Adrenal gland (tissue), 5 donors: ENCODE measurements around the gene TBC1D20.

Experiments used
- POLR2A ChIP-seq, 2 donors: fragments of 450-650 bp; IDR thresholded peaks; one replicate each; pipeline ENCODE4 v1.6.1; 2017; ENCODE audit warnings: antibody characterized with exemption in 2 of 2, mild to moderate bottlenecking in 2 of 2, moderate library complexity in 1 of 2
- TF ChIP-seq, protein P1 (sequence below), 6 experiments: fragments of 450-650 bp in 4 of 6; fragments of 200-600 bp in 2 of 6; sonication (generic) in 1 of 6; IDR thresholded peaks; 1 replicate in 5 of 6; 2 replicates in 1 of 6; pipeline versions ENCODE4 v1.5.1 to v1.8.0; 2016 to 2021; ENCODE audit warnings: antibody characterized with exemption in 6 of 6, mild to moderate bottlenecking in 2 of 6, moderate library complexity in 1 of 6
- donor health status: DM: no; HTN: no; CAD: no.

DNA sequence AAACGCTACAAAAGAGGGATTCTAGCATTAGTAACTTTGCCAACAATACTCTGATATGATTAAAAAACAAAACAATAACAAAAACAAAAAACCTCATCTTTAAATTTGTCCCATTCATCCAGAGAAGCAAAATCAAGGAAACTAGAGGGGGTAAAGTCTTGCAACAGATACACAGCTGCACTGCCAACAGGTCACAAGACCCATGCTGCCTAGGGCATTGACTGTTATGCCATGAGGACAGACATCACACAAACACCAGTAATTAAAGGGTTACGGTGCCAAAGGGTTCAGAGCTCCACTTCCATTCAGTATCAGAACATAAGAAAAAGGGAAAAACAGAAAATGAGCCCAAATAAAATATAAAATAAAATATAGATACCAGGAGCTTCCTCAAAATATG is 1.6 kb downstream of the TBC1D20 start:
- TF ChIP-seq, protein P1, sequence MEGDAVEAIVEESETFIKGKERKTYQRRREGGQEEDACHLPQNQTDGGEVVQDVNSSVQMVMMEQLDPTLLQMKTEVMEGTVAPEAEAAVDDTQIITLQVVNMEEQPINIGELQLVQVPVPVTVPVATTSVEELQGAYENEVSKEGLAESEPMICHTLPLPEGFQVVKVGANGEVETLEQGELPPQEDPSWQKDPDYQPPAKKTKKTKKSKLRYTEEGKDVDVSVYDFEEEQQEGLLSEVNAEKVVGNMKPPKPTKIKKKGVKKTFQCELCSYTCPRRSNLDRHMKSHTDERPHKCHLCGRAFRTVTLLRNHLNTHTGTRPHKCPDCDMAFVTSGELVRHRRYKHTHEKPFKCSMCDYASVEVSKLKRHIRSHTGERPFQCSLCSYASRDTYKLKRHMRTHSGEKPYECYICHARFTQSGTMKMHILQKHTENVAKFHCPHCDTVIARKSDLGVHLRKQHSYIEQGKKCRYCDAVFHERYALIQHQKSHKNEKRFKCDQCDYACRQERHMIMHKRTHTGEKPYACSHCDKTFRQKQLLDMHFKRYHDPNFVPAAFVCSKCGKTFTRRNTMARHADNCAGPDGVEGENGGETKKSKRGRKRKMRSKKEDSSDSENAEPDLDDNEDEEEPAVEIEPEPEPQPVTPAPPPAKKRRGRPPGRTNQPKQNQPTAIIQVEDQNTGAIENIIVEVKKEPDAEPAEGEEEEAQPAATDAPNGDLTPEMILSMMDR (IDR thresholded peaks at IDR 0.05) = no peak
- no peak for TF ChIP-seq POLR2A (IDR thresholded peaks at IDR 0.05)
